CD14-positive monocyte (primary cell): Measurements from ENCODE around the gene CASR. TPM values are rescaled to one million over a fixed set of nuclear protein-coding genes. Genes with fewer than 3 reads are reported as not detected.

Experiments used
- DNase-seq, 3 donors: peaks; one replicate each; pipeline ENCODE4 v3.0.0-alpha.2; 2011 to 2022
- H2AFZ ChIP-seq: 2 replicates; pipeline ENCODE4 v1.6.0; 2012; ENCODE audit warnings: mild to moderate bottlenecking, low read depth, low read length, inconsistent platforms; ENCODE audit not compliant: insufficient read depth, poor library complexity, severe bottlenecking
- H3K27ac ChIP-seq, 2 donors: 1 replicate in 1 of 2; 2 replicates in 1 of 2; pipeline ENCODE4 v1.5.1; 2012 to 2013; ENCODE audit warnings: low read length in 2 of 2, control low read depth in 1 of 2, inconsistent platforms in 1 of 2, low read depth in 1 of 2, mild to moderate bottlenecking in 1 of 2
- H3K27me3 ChIP-seq, 2 donors: one replicate each; pipeline versions ENCODE4 v1.6.0 to v1.6.1; 2011 to 2013; ENCODE audit warnings: low read length in 2 of 2; ENCODE audit not compliant: control insufficient read depth in 2 of 2, insufficient read depth in 2 of 2
- H3K36me3 ChIP-seq, 2 donors: replicated peaks in 1 of 2; 1 replicate in 1 of 2; 2 replicates in 1 of 2; pipeline versions ENCODE4 v1.5.1 to v1.6.1; 2012 to 2013; ENCODE audit warnings: low read length in 2 of 2, control low read depth in 1 of 2, inconsistent platforms in 1 of 2, mild to moderate bottlenecking in 1 of 2; ENCODE audit not compliant: insufficient read depth in 2 of 2, control insufficient read depth in 1 of 2
- H3K4me1 ChIP-seq, 2 donors: 1 replicate in 1 of 2; 2 replicates in 1 of 2; pipeline versions ENCODE4 v1.5.1 to v1.6.1; 2012 to 2013; ENCODE audit warnings: low read length in 2 of 2, control low read depth in 1 of 2, inconsistent platforms in 1 of 2, mild to moderate bottlenecking in 1 of 2, moderate library complexity in 1 of 2; ENCODE audit not compliant: insufficient read depth in 2 of 2, control insufficient read depth in 1 of 2
- H3K4me2 ChIP-seq: replicated peaks from 2 replicates; pipeline ENCODE3; 2012; ENCODE audit warnings: low read length, moderate library complexity, mild to moderate bottlenecking; ENCODE audit not compliant: poor library complexity, severe bottlenecking; ENCODE audit errors: extremely low read depth
- H3K4me3 ChIP-seq, 3 experiments: fragments of 200-600 bp in 1 of 3; sonication (generic) in 1 of 3; replicated peaks in 1 of 3; 1 replicate in 2 of 3; 2 replicates in 1 of 3; pipeline ENCODE4 v1.5.1; 2011 to 2013; ENCODE audit warnings: low read length in 3 of 3, mild to moderate bottlenecking in 3 of 3, control low read depth in 2 of 3, low read depth in 2 of 3, inconsistent platforms in 1 of 3, moderate library complexity in 1 of 3
- H3K79me2 ChIP-seq: 2 replicates; pipeline ENCODE4 v1.6.0; 2012; ENCODE audit warnings: mild to moderate bottlenecking, control low read depth, inconsistent platforms, low read length, moderate library complexity; ENCODE audit not compliant: insufficient read depth
- H3K9ac ChIP-seq: 2 replicates; pipeline ENCODE4 v1.6.0; 2017; ENCODE audit warnings: low read length, mild to moderate bottlenecking; ENCODE audit not compliant: insufficient read depth, poor library complexity, severe bottlenecking
- H3K9me3 ChIP-seq, 2 donors: replicated peaks in 1 of 2; 1 replicate in 1 of 2; 2 replicates in 1 of 2; pipeline versions ENCODE4 v1.5.1 to v1.6.1; 2012 to 2013; ENCODE audit warnings: low read length in 2 of 2, control low read depth in 1 of 2; ENCODE audit not compliant: control insufficient read depth in 1 of 2, insufficient read depth in 1 of 2
- H4K20me1 ChIP-seq: 2 replicates; pipeline ENCODE4 v1.6.0; 2012; ENCODE audit warnings: mild to moderate bottlenecking, low read length, control low read depth, moderate library complexity; ENCODE audit not compliant: insufficient read depth
- H3K27ac Mint-ChIP-seq, 7 donors: one replicate each; pipeline ENCODE4 v1.8.0; 2020; ENCODE audit warnings: mild to moderate bottlenecking in 7 of 7, mixed read lengths in 7 of 7, moderate library complexity in 6 of 7, inconsistent platforms in 2 of 7
- H3K27me3 Mint-ChIP-seq, 3 donors: one replicate each; pipeline ENCODE4 v1.8.0; 2021 to 2022; ENCODE audit warnings: low read depth in 3 of 3, mild to moderate bottlenecking in 3 of 3, mixed read lengths in 3 of 3, moderate library complexity in 3 of 3, inconsistent platforms in 1 of 3
- H3K36me3 Mint-ChIP-seq, 2 donors: one replicate each; pipeline ENCODE4 v1.8.0; 2020; ENCODE audit warnings: mixed read lengths in 2 of 2, inconsistent platforms in 1 of 2, mild to moderate bottlenecking in 1 of 2
- H3K4me1 Mint-ChIP-seq: one replicate; pipeline ENCODE4 v1.8.0; 2020; ENCODE audit warnings: mild to moderate bottlenecking, mixed read lengths
- H3K4me3 Mint-ChIP-seq, 2 donors: one replicate each; pipeline ENCODE4 v1.8.0; 2020; ENCODE audit warnings: mild to moderate bottlenecking in 2 of 2, mixed read lengths in 2 of 2, moderate library complexity in 1 of 2
- H3K9me3 Mint-ChIP-seq, 7 donors: one replicate each; pipeline ENCODE4 v1.8.0; 2020 to 2022; ENCODE audit warnings: mixed read lengths in 7 of 7, mild to moderate bottlenecking in 6 of 7, moderate library complexity in 6 of 7, inconsistent platforms in 2 of 7
- WGBS: methylation state at CpG from one replicate; pipeline ENCODE4 v1.1.5; 2013; ENCODE audit warnings: missing lambda C conversion rate; ENCODE audit not compliant: insufficient coverage; 5-methylcytosine and 5-hydroxymethylcytosine counted together
- intact Hi-C, 2 donors: fragments of 100-400 bp; cut with micrococcal nuclease; formaldehyde crosslinking; loops; one replicate each; pipeline versions ENCODE4 v1.15.0 to v1.15.1; 2023
- polyA plus RNA-seq, 3 donors: library from polyadenylated mRNA; depleted of rRNA in 1 of 3; unstranded in 2 of 3; stranded (reverse) in 1 of 3; fragments of 300-500 nt in 2 of 3; fragments of >200 nt in 1 of 3; fragmentation: Illumina TruSeq in 2 of 3; gene quantifications; 1 replicate in 2 of 3; 2 replicates in 1 of 3; pipeline ENCODE4 v1.2.3, GENCODE V29; 2012 to 2021
- TF ChIP-seq, protein P1 (sequence below): fragments of 200-600 bp; IDR thresholded peaks from one replicate; pipeline ENCODE4 v1.8.0; 2022; ENCODE audit warnings: antibody characterized with exemption, mild to moderate bottlenecking

Gene CASR
- polyA plus RNA-seq, 3 donors = 0.01 TPM; not detected in 2

DNA sequence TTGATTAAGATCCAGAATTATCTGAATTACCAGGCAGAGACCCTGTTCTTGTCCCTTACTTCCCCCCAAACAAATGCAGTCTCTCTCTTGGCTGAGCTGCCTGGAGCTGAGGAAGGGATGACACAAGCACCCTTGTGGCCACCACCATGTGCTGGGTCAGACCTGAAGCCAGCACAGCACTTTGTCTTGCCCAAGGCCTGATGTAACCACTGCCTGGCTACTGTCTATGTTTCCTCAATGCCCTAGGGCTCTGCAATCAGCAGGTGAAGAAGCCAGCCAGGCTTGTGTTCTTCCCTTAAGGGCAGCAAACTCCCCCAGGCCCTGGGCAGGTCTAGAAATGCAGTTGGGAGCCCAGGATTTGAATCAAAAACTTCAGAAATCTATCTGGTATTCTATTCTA lies 15.8 kb upstream of the CASR start:
- peaks cover 0 to 2% (median 2%) of the 10 kb centered on the region in 3 donors for H3K27me3 Mint-ChIP-seq
- H3K9ac ChIP-seq = no peak overlapping the region
- no peaks in the 10 kb centered on the region for H3K4me1 ChIP-seq
- no peak overlapping the region for H3K4me3 ChIP-seq
- H3K4me3 Mint-ChIP-seq = no peak overlapping the region
- peaks cover 10 to 38% (median 22%) of the 10 kb centered on the region in 7 donors for H3K9me3 Mint-ChIP-seq
- no peaks in the 10 kb centered on the region for H3K4me1 Mint-ChIP-seq
- H3K36me3 Mint-ChIP-seq = no peaks in the 10 kb centered on the region
- no peak overlapping the region for H3K27ac Mint-ChIP-seq
- no peak overlapping the region for H3K27ac ChIP-seq
- H3K79me2 ChIP-seq = no peaks in the 10 kb centered on the region
- intact Hi-C loops = no loop called here
- no peaks in the 10 kb centered on the region for H3K36me3 ChIP-seq
- no peak overlapping the region for H2AFZ ChIP-seq
- H3K27me3 ChIP-seq = no peaks in the 10 kb centered on the region
- DNase-seq = no peak
- no peaks in the 10 kb centered on the region for H4K20me1 ChIP-seq
- TF ChIP-seq, protein P1, sequence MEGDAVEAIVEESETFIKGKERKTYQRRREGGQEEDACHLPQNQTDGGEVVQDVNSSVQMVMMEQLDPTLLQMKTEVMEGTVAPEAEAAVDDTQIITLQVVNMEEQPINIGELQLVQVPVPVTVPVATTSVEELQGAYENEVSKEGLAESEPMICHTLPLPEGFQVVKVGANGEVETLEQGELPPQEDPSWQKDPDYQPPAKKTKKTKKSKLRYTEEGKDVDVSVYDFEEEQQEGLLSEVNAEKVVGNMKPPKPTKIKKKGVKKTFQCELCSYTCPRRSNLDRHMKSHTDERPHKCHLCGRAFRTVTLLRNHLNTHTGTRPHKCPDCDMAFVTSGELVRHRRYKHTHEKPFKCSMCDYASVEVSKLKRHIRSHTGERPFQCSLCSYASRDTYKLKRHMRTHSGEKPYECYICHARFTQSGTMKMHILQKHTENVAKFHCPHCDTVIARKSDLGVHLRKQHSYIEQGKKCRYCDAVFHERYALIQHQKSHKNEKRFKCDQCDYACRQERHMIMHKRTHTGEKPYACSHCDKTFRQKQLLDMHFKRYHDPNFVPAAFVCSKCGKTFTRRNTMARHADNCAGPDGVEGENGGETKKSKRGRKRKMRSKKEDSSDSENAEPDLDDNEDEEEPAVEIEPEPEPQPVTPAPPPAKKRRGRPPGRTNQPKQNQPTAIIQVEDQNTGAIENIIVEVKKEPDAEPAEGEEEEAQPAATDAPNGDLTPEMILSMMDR = no peak
- no peak overlapping the region for H3K4me2 ChIP-seq
- peaks cover 11 to 24% of the 10 kb centered on the region in 2 donors for H3K9me3 ChIP-seq

DNA sequence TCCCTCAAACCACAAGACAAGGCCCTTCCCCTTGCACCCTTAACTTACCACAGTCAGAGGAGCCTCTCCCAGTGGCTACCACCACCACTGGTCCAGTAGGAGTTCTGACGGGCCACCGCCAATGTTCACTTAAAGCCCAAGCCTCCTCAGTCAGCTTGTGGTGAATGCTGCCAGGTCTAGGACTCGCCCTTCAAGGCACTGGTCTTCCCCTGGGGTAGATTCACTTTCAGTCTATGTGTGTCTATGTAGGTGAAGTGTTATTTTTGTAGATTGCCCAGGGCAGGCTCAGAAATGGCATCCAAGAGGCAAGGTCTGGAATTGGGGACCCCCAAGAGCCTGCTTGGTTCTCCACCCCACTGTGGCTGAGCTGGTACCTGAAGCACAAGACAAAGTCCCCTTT lies 15.4 kb upstream of the CASR start:
- TF ChIP-seq, protein P1 = no peak
- Histone ChIP-seq H3K9me3 (peaks cover 15 to 24% of the 10 kb centered on the region in 2 donors), H4K20me1 (no peaks in the 10 kb centered on the region), H3K4me1 (no peaks in the 10 kb centered on the region), H3K4me2 (no peak overlapping the region), H2AFZ (no peak overlapping the region), H3K36me3 (no peaks in the 10 kb centered on the region), H3K4me3 (no peak overlapping the region), H3K27me3 (no peaks in the 10 kb centered on the region), H3K79me2 (no peaks in the 10 kb centered on the region), H3K9ac (no peak overlapping the region), H3K27ac (no peak overlapping the region)
- Mint-ChIP-seq H3K27me3 (peaks cover under 1 to 2% (median 1%) of the 10 kb centered on the region in 3 donors), H3K4me3 (no peak overlapping the region), H3K9me3 (peaks cover 14 to 39% (median 23%) of the 10 kb centered on the region in 7 donors), H3K36me3 (no peaks in the 10 kb centered on the region), H3K27ac (peak overlapping the region in 1 of 7 donors; percentile 27), H3K4me1 (no peaks in the 10 kb centered on the region)
- WGBS = no CpG with 5 or more reads among the region's 3 CpGs
- intact Hi-C loops = no loop called here
- no peak for DNase-seq
